Measurements from ENCODE around the gene CAMKK1.
"Not testable (repeated sequence)": the region's sequence is repeated elsewhere in the genome, so short reads cannot be mapped to it uniquely, and the experiment has no call there.

The CAMKK1 gene

DNA sequence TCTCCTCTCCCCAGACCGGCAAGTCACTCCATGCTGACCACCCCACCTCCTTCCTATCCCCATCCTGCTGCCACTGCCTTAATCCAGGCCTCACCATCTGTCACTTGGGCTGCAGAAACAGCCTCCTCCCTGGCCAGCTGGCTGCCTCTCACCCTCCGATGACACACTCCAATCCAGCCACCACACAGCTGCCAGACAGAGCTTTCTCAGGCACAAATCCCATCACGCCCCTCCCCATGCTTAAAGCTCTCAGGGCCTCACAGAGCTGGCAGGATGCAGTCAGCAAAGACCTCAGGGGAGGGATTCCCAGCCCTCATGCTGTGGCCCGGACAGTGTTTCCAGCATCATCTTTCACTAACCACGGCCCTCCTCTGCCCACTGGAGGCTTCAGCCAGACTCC is 13.7 kb downstream of the CAMKK1 start:
- DNase-seq (ENCODE audit: low spot score) = peak; percentile 77

DNA sequence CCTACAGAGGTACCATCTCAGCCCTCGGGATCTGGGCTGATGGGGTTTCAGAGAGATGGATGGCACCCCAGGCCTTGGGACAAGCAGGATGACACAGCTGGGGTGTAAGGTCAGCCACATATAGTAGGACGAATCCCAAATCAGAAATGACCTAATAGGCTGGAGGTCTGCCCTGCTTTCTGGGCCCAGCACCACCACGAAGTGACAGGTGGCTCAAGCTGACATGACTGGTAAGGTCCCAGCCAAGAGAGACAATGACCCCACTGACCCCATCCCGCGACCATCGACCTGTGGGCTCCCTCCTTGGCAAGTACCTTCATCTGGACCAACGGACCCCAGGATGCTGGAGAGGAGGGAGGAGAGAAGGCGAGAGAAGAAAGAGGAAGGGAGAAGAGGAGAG is 15.6 kb downstream of the CAMKK1 start:
- DNase-seq (ENCODE audit: low spot score) = no peak

DNA sequence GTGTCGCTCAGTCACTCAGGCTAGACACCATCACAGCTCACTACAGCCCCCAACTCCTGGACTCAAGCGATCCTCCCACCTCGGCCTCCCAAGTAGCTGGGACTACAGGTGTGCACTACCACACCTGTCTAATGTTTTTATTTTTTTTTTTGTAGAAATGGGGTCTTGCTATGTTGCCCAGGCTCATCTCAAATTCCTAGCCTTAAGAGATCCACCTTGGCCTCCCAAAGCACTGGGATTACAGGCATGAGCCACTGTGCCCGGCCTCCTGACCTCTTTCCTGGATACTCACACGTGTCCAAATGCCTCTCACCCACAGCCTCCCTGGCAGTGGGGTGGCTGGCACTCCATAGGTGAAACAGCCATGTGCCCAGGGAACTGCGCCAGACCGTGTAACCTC is 17.5 kb downstream of the CAMKK1 start:
- no peak for DNase-seq (ENCODE audit: low spot score)

DNA sequence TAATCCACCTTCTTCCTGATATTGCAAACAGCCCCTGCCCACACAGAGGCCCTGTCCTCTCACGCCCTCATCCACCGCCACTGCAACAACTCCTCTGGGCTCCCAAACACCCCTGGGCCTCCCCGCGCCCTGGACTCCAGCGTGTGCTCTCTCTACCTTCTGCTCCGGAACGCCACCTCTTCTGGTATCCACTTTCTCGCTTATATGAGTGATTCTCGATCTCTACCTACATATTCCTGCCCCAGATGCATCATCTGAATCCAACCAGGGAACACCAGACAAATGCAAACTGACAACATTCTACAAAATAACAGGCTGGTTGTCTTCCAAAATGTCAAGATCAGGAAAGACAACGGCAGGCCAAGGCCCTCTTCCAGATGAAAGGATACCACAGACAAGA is 19.0 kb downstream of the CAMKK1 start:
- no peak for DNase-seq (ENCODE audit: low spot score)

DNA sequence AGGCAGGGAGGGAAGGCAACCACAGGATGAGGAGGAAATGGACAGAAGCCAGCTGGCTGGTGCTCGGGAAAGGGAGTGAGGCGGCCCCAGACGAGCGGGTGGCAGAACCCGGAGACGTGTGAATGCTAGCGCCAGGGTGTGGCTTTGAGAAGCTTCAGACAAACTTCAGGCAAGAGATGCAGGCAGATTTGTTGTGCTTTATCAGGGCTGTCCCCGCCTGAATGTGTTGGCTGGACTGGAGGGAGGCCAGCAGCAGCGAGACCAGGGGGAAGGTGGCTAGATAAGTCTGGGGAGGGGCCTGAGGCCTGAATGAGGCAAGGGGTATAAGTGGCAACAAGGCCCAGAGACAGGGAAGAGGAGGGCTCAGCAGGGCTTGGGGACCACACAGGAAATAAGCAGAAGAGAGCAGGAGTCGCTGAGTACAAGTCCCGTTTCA is 22.0 kb downstream of the CAMKK1 start:
- no peak for DNase-seq (ENCODE audit: low spot score)

DNA sequence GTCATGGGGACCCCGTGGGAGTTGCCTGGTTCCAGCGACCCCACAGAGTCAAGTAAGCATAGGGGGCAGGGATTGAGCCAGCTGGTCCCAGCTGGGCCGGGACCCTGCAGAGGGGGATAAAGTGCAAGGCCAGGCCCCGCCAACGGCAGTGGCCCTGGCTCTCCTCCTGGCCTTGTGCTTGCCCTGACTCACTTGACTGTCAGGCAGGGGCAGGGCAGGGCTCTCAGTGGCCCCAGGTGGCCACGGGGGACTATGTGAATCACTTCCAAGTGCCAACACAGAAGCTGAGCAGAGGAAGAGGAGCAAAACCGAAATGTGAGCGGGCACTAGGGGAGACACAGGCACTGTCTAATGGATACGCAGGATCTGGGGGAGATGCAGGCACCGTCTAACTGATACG is 25.2 kb downstream of the CAMKK1 start:
- no peak for DNase-seq (ENCODE audit: low spot score)

DNA sequence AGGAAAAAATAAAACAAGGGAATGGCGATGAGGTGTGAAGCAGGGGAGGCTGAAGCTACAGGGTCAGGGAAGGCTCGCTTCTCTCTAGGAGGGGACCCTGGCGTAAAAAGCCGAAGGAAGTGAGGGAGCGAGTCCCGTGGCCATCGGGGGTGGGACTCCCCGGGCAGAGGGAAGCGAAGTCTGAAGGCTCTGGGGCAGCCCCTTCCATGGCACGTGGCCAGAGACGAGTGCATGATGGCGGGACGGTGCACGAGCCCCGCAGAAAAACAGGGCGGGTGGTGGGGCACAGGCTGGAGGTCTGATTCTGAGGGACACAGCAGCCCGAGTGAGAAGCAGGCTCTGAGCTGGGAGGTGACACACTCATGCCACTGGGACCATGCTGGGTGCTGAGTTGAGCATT is 25.7 kb downstream of the CAMKK1 start:
- no peak for DNase-seq (ENCODE audit: low spot score)

DNA sequence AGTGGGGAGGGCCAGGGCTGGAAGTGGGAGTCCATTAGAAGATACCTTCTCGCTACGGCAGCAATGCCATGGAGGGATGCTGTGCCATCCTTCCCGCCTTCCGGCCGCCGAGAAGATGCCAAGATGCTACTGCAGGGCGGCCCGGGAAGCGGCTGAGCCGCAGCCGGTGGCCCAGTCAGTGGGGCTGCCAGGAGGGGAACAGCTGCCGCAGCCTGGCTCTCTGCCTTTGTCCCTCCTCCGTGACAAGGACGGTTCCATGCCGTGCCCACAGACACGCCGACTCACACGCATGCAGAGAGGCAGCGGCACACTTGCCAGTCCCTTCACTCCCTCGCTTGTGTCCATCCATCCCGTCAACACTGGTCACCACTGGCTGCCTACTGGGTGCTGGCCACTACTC is 26.6 kb downstream of the CAMKK1 start:
- no peak for DNase-seq (ENCODE audit: low spot score)

DNA sequence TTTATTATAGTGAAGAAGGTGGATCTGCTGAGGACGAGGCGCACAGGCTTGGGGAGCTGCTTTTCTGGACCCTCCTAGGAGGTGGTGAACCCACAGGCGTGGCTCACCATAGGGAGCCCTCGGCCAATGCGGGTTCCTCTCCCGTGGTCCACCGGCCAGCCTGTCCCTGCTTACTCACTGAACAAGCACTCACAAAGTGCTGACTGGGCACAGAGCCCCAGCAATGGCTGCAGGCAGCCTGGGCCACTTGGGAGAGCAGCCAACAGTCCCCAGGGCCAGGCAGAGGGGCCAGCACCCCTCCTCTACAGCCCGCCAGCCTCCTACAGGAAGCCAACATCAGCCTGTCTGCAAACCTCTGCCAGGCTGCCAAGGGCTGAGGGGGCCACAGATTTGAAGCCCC is 27.7 kb downstream of the CAMKK1 start:
- peak; percentile 86 for DNase-seq (ENCODE audit: low spot score)

DNA sequence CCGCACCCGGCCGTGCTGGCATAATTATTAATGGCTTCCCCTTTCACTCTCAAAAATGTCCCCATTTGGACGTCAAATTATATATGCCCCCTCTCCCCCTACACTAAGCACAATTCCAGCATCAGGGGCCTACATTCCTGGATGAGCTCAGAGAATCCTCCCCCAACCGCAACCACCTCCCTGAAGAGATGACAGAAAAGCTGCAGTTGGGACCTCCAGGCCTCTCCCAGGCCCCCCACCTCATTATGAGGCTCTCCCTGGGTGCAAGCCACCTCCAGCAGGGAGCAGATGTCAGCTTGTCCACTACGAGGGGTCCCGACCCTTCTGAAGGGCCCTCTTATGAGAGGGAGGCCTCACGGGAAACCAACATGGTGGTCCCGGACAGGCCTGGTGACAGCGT is 28.3 kb downstream of the CAMKK1 start:
- DNase-seq (ENCODE audit: low spot score) = no peak

DNA sequence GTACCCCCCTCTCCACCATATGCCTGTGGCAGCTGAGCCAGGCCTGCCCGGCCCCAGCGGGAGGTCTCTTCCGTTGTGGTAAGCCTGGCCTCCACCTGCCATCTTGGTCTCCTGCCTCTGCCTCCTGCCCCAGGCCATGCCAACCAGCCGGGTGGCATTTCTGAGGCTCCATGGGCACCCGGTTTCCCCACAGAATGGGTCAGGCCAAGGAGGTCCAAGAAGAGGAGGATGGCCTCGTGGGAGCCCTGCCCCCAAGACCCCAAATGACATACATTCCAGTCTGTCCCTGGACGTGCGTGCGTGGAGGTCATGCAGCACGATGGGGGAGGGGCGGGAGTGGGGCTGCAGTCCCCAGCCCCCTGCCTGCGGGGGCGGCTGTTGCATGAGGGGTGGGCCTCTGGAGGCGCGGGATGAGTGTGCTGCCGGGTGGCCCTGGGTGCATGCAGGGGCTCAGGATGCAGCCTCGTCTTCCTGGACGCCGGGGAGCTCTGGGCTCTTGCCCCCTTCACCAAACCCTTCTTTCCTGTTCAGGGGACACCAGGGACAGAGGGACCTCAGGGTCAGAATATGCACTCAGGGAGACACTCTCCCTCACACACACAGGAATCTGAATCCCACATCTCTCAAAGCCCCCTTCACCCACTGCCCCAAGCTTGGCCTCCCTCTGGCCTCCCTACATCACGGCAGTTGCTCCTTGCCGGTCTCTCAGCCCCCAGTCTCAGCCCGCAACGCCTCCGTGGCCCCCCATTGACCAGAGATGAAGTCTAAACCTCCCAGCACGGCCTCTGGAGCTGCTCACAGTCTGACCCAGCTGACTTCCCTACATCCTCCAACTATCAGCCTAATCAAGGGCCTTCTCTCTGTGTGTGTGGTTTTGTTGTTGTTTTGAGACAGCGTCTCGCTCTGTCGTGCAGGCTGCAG is 30.8 kb downstream of the CAMKK1 start:
- no peak for DNase-seq (ENCODE audit: low spot score)

DNA sequence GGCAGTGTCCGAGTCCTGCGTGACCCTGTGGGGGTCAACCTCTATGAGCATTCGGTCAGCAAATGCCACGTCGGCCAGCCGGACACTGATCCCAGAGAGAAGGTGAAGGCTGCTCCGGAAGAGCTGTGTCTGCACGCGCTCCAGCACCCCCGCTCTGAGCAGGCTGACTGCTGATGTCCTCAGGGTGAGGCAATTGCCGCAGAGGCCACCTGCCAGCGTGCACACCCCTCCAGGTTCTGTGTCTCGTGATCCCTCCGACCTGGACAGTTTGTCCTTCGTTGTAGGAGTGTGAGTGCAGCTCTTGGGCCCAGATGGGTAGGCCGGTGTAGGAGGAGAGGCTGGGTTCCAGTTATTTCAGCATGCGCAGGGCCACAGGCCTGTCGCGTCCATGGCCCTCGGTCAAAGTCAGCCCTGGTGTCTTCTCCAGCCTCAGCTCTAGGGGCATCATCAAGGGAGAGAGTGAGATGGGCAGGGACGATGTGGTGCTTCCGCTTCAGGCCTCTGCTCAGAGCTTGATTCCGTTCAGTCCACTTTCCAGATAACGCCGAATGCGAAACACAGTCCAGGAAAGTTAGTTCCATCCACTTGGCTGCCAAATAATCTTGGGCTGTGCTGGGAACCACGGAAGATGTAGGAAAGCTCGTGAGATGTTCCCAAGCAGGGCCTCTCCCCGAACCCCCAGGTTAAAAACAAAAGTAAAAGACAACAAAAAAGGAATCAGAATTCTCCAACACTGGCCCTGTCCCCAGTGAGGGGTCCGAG is 31.7 kb downstream of the CAMKK1 start:
- no peak for DNase-seq (ENCODE audit: low spot score)

DNA sequence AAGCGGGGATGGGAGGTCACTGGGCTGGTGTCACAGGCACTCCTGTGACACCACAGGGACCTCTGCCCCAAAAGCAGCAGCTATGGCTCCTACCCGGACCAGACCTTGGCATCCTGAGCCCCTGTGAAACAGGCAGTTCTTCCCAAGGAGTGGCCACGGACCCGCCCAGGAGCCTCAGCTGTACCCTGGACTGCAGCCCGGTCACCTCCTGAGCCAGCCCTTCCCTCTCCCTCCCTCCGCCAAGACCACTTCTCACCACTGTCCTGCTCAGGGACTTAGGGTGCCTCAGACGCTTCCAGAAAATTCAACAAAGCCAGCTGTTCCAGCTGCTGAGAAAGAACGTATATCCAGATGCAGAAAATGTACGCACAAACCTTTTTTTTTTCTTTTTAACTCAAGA is 32.9 kb downstream of the CAMKK1 start:
- DNase-seq (ENCODE audit: low spot score) = no peak

DNA sequence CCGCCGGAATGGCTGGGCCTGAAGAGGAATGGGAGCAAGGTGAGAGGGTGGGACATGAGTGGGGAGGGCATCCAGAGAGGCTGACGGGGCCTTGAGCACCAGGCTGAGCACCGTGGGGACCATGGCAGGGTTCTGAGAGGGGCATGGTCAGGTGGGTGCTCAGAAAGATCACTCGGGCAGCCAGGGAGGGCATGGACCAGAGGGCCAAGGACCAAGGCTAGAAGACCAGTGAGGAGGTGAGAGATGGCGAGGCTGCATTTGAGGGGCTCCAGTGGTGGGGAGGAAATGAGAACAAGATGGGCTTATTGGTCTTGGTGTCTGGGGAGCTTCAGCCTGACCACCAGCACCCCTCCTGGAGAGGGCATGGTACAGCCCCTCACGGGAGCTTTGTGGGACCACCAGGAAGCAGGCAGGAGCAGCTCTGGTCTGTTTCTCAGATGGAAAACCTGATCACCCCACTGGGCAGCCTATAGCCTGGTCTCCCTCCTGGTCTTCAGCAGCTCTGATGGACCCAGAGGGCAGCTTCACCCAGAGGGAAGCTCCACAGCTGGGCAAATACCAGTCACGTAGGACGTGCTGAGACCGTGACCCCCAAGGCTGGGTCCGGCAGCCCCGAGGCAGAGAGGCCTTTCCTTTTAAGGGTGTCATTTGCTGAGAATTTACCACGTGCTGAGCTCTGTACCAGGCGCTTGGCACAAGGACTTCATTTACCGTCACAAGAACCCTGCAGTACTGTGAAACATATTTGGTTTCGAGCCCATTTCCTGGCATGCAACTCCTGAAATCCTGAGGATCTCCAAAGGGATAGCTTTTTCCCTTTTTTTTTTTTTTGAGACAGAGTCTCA is 35.4 kb downstream of the CAMKK1 start:
- DNase-seq (ENCODE audit: low spot score) = no peak

DNA sequence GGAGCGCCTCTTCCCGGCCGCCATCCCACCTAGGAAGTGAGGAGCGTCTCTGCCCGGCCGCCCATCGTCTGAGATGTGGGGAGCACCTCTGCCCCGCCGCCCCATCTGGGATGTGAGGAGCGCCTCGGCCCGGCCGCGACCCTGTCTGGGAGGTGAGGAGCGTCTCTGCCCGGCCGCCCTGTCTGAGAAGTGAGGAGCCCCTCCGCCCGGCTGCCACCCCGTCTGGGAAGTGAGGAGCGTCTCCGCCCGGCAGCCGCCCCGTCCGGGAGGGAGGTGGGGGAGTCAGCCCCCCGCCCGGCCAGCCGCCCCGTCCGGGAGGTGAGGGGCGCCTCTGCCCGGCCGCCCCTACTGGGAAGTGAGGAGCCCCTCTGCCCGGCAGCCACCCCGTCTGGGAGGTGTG is 38.6 kb downstream of the CAMKK1 start:
- not testable (repeated sequence) for DNase-seq (ENCODE audit: low spot score)

DNA sequence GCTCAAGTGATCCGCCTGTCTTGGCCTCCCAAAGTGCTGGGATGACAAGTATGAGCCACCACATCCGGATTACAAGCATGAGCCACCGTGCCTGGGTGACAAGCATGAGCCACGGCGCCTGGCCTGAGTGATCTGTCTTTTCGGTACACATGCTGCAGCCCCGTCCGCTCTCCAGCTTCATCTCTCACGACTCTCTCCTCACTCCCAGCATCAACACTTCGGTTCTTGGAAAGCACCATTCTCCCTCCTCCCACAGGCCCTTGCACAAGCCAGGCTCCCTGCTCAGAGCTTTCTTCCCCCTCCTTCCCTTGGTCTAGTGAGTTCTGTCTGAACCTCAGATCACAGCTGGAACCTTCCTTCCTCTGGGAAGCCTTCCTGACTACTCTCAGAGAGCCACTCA is 40.3 kb downstream of the CAMKK1 start:
- DNase-seq (ENCODE audit: low spot score) = no peak

DNA sequence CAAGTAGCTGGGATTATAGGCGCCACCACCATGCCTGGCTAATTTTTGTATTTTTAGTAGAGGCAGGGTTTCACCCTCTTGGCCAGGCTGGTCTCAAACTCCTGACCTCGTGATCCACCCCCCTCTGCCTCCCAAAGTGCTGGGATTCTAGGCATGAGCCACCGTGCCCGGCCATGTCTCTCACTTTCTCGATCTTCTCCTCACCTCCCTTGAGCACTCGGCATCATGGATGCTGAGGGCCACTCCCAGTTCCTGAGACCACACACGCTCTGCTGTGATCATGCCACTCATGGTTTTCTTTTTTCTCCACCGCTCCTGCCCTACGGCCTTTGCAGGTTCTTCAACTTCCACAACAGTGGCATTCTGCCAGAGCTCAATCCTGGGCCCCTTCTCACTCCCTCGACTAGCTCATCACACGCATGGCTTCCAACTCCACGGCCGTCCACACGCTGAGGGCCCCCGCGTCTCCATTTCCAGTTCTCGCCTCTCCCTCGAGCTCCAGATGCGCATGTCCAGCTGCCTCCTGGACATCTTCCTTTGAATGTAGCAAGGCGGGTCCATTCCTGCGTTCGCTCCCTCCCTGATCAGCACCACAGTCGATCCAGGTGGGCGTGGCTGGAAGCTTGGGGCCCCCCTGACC is 41.3 kb downstream of the CAMKK1 start:
- DNase-seq (ENCODE audit: low spot score) = no peak

DNA sequence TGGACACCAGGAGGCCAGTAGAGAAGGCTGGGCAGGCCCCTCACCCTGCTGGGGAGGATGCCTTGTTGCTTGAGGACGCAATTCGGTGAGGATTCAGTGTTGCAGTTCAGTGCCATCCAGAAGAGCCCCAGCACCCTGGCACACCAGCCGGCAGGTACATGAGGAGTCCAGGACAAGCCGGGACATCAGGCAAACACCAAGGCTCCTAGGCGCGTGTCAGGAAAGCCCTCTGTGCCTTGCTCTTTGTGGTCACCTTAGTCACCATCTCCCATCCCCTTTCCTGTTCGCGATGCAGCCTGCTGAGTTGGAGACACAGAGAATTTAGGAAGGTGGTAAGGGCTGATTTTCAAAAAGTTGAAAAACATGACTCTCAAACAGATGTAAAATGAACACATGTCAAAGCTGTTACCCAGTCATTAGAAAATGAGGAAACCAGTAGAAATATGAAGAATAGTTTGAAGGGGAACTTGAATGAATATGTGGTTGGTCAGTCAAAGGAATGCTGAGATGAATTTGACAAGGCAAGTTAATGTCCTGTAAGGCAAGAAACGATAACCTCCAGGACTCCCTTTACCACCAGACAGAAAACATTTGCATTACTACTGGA is 44.5 kb downstream of the CAMKK1 start:
- DNase-seq (ENCODE audit: low spot score) = no peak

DNA sequence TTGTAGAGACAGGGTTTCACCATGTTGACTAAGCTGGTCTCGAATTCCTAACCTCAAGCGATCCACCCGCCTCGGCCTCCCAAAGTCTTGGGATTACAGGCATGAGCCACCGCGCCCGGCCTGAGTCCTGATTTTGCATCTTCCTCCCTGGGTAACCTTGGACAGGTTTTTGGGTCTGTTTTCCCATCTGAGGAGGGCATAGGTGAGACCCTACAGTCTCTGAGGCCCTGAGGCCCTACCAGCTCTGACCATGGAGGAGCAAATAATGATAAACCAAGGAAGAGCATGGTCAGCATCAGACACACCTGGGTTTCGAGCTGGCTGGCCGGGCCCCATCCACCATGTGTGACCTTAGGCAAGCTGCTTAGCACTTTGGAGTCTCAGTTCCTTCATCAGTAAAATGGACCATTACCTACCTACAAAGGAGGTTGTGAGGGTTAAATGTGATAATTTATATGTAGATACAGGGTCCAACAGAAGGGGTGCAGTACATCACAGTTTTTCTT is 45.6 kb downstream of the CAMKK1 start:
- no peak for DNase-seq (ENCODE audit: low spot score)

DNA sequence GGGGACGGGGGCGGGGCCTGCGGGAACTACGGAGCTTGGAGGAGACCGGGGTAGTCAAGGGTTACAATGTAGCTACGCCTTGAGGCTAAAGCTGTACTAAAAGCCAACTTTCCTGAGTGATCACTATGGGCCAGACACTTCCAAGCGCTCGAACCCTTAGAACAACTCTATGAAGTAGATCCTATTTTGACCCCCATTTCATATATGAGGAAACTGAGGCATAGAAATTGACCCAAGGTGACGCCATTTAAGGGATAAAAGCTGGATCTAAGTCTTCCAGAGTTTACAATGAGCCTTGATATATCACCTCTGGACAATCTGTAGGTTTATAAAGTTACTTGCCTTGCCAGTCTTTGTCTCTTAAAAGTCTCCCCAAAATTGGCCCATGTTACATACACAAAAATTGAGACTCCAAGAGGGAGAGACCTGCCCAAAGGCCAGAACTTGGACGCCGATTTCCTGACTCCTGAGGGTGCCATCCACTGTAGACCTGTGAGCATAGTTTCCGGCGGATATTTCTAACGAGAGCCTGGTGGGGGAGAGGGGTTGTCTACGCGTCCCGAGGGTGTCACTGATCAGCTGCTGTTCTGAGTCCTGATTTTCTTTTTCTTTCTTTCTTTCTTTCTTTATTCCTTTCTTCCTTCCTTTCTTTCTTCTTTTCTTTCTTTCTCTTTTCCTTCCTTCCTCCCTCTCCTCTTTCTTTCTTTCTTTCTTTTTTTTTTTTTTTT is 46.3 kb downstream of the CAMKK1 start:
- DNase-seq (ENCODE audit: low spot score) = no peak
